ENCODE measurements around the gene DHX36. TPM values are rescaled to one million over a fixed set of nuclear protein-coding genes. Genes with fewer than 3 reads are reported as not detected.

DHX36 gene
- total and polyA plus RNA-seq, 10 donors: 27.4 to 106 (median 70.8) TPM

DNA sequence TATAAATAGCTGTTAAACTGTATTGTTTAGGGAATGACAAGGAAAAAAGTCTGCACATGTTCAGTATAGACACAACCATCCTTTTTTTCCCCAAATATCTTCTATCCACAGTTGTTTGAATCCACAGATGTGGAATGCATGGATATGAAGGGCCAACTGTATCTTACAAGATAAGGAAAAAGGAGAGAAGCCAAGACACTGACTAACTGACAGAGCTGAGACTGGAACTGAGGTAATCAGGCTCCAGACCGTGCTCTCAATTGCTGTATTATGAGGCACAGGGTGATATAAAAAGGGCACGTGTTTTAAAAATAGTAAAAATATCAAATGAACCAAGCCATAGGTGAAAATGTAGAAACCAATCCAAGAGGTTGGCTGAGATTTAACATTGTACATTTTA lies 49.0 kb downstream of the DHX36 start:
- H3K4me1 ChIP-seq: no peaks in the 10 kb centered on the region
- intact Hi-C loops (cut with DNase I; ENCODE audit: low total_unique reads): no loop called here
- H3K27me3 ChIP-seq (replicated peaks in 1 of 7): no peaks in the 10 kb centered on the region
- TF ChIP-seq POLR2A (IDR thresholded peaks at IDR 0.05): no peak
- WGBS, 5 donors: 90 to 100% (median 97%) methylated on average over 2 of the region's 2 CpGs
- H3K27ac ChIP-seq: no peak overlapping the region
- H3K9me3 ChIP-seq: no peaks in the 10 kb centered on the region
- H3K4me3 ChIP-seq: no peak overlapping the region
- H3K36me3 ChIP-seq: peaks cover 7 to 100% (median 74%) of the 10 kb centered on the region in 6 donors
- no peak for DNase-seq

DNA sequence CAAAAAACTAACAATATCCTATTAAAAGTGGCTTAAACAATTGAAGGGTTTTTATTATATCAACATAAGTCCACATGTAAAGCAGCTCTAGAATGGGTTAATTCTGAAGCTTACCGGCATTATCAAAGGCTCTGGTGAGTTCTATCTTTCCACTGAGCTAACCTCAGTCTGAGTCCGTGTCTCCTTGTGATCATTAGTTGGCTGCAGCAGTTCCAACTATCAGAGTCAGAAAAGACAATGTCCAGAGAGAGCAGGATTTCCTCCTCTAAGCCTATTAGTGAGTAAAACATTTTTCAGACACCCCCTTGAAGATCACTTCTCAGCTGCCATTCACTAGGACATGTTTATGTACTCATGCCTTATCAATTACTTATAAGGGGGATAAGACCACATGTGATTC lies 49.9 kb downstream of the DHX36 start:
- Histone ChIP-seq H3K27ac (no peak overlapping the region), H3K27me3 (replicated peaks in 1 of 7) (no peaks in the 10 kb centered on the region), H3K4me3 (no peak overlapping the region), H3K36me3 (peaks cover 7 to 100% (median 71%) of the 10 kb centered on the region in 6 donors), H3K9me3 (no peaks in the 10 kb centered on the region), H3K4me1 (no peaks in the 10 kb centered on the region)
- TF ChIP-seq, protein P1, sequence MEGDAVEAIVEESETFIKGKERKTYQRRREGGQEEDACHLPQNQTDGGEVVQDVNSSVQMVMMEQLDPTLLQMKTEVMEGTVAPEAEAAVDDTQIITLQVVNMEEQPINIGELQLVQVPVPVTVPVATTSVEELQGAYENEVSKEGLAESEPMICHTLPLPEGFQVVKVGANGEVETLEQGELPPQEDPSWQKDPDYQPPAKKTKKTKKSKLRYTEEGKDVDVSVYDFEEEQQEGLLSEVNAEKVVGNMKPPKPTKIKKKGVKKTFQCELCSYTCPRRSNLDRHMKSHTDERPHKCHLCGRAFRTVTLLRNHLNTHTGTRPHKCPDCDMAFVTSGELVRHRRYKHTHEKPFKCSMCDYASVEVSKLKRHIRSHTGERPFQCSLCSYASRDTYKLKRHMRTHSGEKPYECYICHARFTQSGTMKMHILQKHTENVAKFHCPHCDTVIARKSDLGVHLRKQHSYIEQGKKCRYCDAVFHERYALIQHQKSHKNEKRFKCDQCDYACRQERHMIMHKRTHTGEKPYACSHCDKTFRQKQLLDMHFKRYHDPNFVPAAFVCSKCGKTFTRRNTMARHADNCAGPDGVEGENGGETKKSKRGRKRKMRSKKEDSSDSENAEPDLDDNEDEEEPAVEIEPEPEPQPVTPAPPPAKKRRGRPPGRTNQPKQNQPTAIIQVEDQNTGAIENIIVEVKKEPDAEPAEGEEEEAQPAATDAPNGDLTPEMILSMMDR (IDR thresholded peaks at IDR 0.05 in 8 of 11, conservative IDR thresholded peaks at IDR 0.05 in 3 of 11): no peak
- TF ChIP-seq POLR2A (IDR thresholded peaks at IDR 0.05) (no peak), POLR2AphosphoS5 (IDR thresholded peaks at IDR 0.05) (no peak)
- WGBS, 5 donors: 57 to 82% (median 75%) methylated on average over 2 of the region's 2 CpGs
- no peak for DNase-seq
- intact Hi-C loops (cut with DNase I; ENCODE audit: low total_unique reads): no loop called here

DNA sequence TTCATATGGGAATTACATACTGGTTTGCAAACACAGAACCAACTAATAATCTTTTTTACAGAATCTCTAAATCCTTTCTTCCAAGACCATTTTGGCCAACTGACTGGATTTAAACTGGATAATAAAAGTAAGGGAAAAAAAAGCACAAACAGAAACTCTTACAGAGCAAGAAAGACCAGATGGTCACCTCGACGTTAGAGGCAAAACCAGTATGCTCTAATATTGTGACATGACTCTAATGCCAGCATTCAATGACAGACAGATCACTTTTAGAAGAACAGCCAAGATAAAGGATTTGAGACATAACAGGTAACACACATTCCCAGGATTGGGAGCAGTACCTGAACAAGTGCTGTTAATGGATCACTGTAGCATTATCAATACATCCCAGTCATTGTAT lies 50.9 kb downstream of the DHX36 start:
- H3K4me1 ChIP-seq: no peaks in the 10 kb centered on the region
- H3K4me3 ChIP-seq: no peak overlapping the region
- DNase-seq: no peak
- intact Hi-C loops (cut with DNase I; ENCODE audit: low total_unique reads): no loop called here
- 89 to 97% (median 94%) methylated on average over 2 of the region's 2 CpGs for WGBS, 5 donors
- H3K9me3 ChIP-seq: peaks cover 0 to 5% (median 1%) of the 10 kb centered on the region in 8 donors
- no peak overlapping the region for H3K27ac ChIP-seq
- TF ChIP-seq POLR2AphosphoS5 (IDR thresholded peaks at IDR 0.05) (no peak), POLR2A (IDR thresholded peaks at IDR 0.05) (no peak)
- TF ChIP-seq, protein P1 (IDR thresholded peaks at IDR 0.05 in 8 of 11, conservative IDR thresholded peaks at IDR 0.05 in 3 of 11): no peak
- no peaks in the 10 kb centered on the region for H3K27me3 ChIP-seq (replicated peaks in 1 of 7)
- peaks cover 7 to 97% (median 62%) of the 10 kb centered on the region in 6 donors for H3K36me3 ChIP-seq

DNA sequence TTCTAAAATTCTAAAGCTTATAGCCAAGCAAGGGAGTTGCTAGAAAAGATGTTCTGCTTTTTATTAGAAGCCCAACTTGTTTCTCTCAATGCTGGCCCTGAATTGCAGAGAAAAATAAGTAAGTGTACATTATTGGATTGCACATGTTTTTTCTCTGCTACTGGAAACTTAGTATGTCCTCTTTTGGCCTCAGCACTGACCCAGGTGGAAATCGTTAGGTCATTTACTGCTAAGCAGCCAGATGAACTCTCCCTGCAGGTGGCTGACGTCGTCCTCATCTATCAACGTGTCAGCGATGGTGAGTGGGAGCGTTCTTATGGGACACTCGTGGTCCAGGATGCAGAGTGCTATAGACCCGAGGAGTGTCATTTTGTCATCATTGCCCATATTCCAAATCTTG lies 69.8 kb downstream of the DHX36 start:
- DNase-seq: no peak
- Histone ChIP-seq H3K4me3 (no peak overlapping the region), H3K9me3 (no peaks in the 10 kb centered on the region), H3K4me1 (peaks cover 0 to 7% (median 0%) of the 10 kb centered on the region in 6 donors), H3K36me3 (peaks cover 0 to 93% (median 36%) of the 10 kb centered on the region in 6 donors), H3K27me3 (replicated peaks in 1 of 7) (no peaks in the 10 kb centered on the region), H3K27ac (no peak overlapping the region)
- TF ChIP-seq POLR2A (IDR thresholded peaks at IDR 0.05) (no peak), POLR2AphosphoS5 (IDR thresholded peaks at IDR 0.05) (no peak)
- TF ChIP-seq, protein P1 (IDR thresholded peaks at IDR 0.05 in 8 of 11, conservative IDR thresholded peaks at IDR 0.05 in 3 of 11): no peak
- intact Hi-C loops (cut with DNase I; ENCODE audit: low total_unique reads): no loop called here
- 80 to 90% (median 88%) methylated on average over 8 of the region's 8 CpGs for WGBS, 5 donors
